Transverse colon (tissue), 4 donors: ENCODE measurements around the gene RBAK.

ENCODE experiments used
- EP300 ChIP-seq: sonication (generic); formaldehyde crosslinking; IDR thresholded peaks from one replicate; pipeline ENCODE4 v1.6.1; 2017; ENCODE audit warnings: antibody characterized with exemption, low read depth
- POLR2A ChIP-seq: fragments of 450-650 bp; IDR thresholded peaks from one replicate; pipeline ENCODE4 v1.6.1; 2016; ENCODE audit warnings: antibody characterized with exemption, mild to moderate bottlenecking, moderate library complexity
- POLR2AphosphoS5 ChIP-seq, 3 donors: sonication (generic); formaldehyde crosslinking; IDR thresholded peaks; one replicate each; pipeline ENCODE4 v1.6.1; 2016; ENCODE audit warnings: antibody characterized with exemption in 3 of 3
- TF ChIP-seq, protein P1 (sequence below), 5 experiments: fragments of 200-600 bp in 3 of 5; fragments of 450-650 bp in 2 of 5; sonication (generic) in 3 of 5; IDR thresholded peaks; 1 replicate in 2 of 5; 2 replicates in 3 of 5; pipeline ENCODE4 v1.5.1; 2016 to 2017; ENCODE audit warnings: antibody characterized with exemption in 5 of 5, inconsistent platforms in 3 of 5, mild to moderate bottlenecking in 2 of 5, moderate library complexity in 1 of 5

DNA sequence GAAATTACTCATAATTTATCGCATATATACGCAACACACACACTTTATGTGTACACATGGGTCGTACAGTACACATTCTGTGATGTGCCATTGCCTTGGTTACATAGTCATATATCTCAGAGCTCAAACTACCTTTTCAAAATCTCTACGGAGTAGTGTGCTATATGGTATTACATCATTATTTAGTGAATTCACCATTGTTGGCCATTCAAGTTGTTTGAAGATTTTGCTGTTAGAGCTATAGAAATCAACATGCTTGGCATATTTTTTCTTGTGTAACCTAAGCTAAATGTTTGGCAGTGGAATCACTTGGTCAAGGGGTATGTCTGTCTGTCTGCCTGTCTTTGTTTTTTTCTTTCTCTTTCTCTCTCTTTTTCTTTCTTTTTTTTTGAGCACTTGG, 44.7 kb upstream of the RBAK start:
- TF ChIP-seq, protein P1, sequence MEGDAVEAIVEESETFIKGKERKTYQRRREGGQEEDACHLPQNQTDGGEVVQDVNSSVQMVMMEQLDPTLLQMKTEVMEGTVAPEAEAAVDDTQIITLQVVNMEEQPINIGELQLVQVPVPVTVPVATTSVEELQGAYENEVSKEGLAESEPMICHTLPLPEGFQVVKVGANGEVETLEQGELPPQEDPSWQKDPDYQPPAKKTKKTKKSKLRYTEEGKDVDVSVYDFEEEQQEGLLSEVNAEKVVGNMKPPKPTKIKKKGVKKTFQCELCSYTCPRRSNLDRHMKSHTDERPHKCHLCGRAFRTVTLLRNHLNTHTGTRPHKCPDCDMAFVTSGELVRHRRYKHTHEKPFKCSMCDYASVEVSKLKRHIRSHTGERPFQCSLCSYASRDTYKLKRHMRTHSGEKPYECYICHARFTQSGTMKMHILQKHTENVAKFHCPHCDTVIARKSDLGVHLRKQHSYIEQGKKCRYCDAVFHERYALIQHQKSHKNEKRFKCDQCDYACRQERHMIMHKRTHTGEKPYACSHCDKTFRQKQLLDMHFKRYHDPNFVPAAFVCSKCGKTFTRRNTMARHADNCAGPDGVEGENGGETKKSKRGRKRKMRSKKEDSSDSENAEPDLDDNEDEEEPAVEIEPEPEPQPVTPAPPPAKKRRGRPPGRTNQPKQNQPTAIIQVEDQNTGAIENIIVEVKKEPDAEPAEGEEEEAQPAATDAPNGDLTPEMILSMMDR (IDR thresholded peaks at IDR 0.05), result no peak
- no peak for TF ChIP-seq POLR2A
- TF ChIP-seq POLR2AphosphoS5 (IDR thresholded peaks at IDR 0.05), result no peak
- no peak for TF ChIP-seq EP300
